Mesendoderm (in vitro differentiated cells): ENCODE data around the gene ARHGEF4.
A peak's percentile ranks its signal among the peaks of the same experiment; 100 is the strongest.

ENCODE experiments used
- DNase-seq: peaks from one replicate; pipeline ENCODE4 v3.0.0; 2013
- H2AK5ac ChIP-seq: 2 replicates; pipeline ENCODE4 v1.6.1; 2013; ENCODE audit warnings: low read length, inconsistent platforms
- H2BK120ac ChIP-seq: 2 replicates; pipeline ENCODE4 v1.6.1; 2013; ENCODE audit warnings: low read depth, mild to moderate bottlenecking, low read length, moderate library complexity, mixed read lengths
- H2BK15ac ChIP-seq: replicated peaks from 2 replicates; pipeline ENCODE4 v1.6.1; 2013; ENCODE audit warnings: low read depth, mild to moderate bottlenecking, moderate library complexity
- H2BK5ac ChIP-seq: 2 replicates; pipeline ENCODE4 v1.6.1; 2013; ENCODE audit warnings: low read length, inconsistent platforms
- H3K18ac ChIP-seq: 2 replicates; pipeline ENCODE4 v1.6.1; 2013; ENCODE audit warnings: mild to moderate bottlenecking, low read length, mixed read lengths
- H3K23ac ChIP-seq: one replicate; pipeline ENCODE4 v1.6.1; 2013; ENCODE audit warnings: low read length
- H3K27ac ChIP-seq: 2 replicates; pipeline ENCODE4 v1.5.1; 2013; ENCODE audit warnings: low read depth, mild to moderate bottlenecking, inconsistent platforms, low read length, moderate library complexity
- H3K27me3 ChIP-seq: 2 replicates; pipeline ENCODE4 v1.6.1; 2013; ENCODE audit warnings: low read length, control low read depth, mild to moderate bottlenecking, inconsistent platforms; ENCODE audit not compliant: insufficient read depth, poor library complexity
- H3K36me3 ChIP-seq: 2 replicates; pipeline ENCODE4 v1.6.1; 2013; ENCODE audit warnings: low read length, inconsistent platforms; ENCODE audit not compliant: control insufficient read depth, insufficient read depth
- H3K4ac ChIP-seq: one replicate; pipeline ENCODE4 v1.6.1; 2013; ENCODE audit warnings: low read depth, mild to moderate bottlenecking, low read length, moderate library complexity
- H3K4me1 ChIP-seq: 2 replicates; pipeline ENCODE4 v1.6.1; 2013; ENCODE audit warnings: low read depth, low read length, inconsistent platforms; ENCODE audit not compliant: control insufficient read depth
- H3K4me2 ChIP-seq: 2 replicates; pipeline ENCODE4 v1.6.1; 2013; ENCODE audit warnings: low read length
- H3K4me3 ChIP-seq: 2 replicates; pipeline ENCODE4 v1.5.1; 2013; ENCODE audit warnings: mild to moderate bottlenecking, low read length
- H3K56ac ChIP-seq: one replicate; pipeline ENCODE4 v1.6.1; 2013; ENCODE audit warnings: low read length
- H3K79me1 ChIP-seq: 2 replicates; pipeline ENCODE4 v1.6.1; 2013; ENCODE audit warnings: low read length, inconsistent platforms
- H3K79me2 ChIP-seq: 2 replicates; pipeline ENCODE4 v1.6.1; 2013; ENCODE audit warnings: mild to moderate bottlenecking, low read length; ENCODE audit not compliant: control insufficient read depth, insufficient read depth
- H3K9ac ChIP-seq: 2 replicates; pipeline ENCODE4 v1.6.1; 2013; ENCODE audit warnings: low read length, inconsistent platforms
- H4K5ac ChIP-seq: one replicate; pipeline ENCODE4 v1.6.1; 2013; ENCODE audit warnings: low read length
- H4K8ac ChIP-seq: one replicate; pipeline ENCODE4 v1.6.1; 2013; ENCODE audit warnings: low read depth, mild to moderate bottlenecking, control low read depth, low read length, moderate library complexity
- WGBS: extraction: QIAGEN DNeasy Blood & Tissue Kit; methylation state at CpG from one replicate; pipeline ENCODE4 v1.1.7; 2013; ENCODE audit warnings: low lambda C conversion rate, missing lambda C conversion rate; ENCODE audit not compliant: insufficient coverage; ENCODE audit errors: extremely low coverage; 5-methylcytosine and 5-hydroxymethylcytosine counted together

ARHGEF4 gene

GRCh38 chr2:131092458-131093005, 255.8 kb downstream of the ARHGEF4 start:
- Histone ChIP-seq H2BK5ac (no peak overlapping the region), H3K4me1 (no peaks in the 10 kb centered on the region), H2BK120ac (no peak overlapping the region), H4K8ac (no peak overlapping the region), H3K79me2 (peaks cover 45% of the 10 kb centered on the region), H3K27me3 (no peaks in the 10 kb centered on the region), H3K4me3 (peak overlapping the region; percentile 86), H3K56ac (peak overlapping the region; percentile 99), H4K5ac (no peak overlapping the region), H2AK5ac (no peak overlapping the region), H3K4me2 (peak overlapping the region; percentile 41), H3K79me1 (peaks cover 1% of the 10 kb centered on the region), H3K4ac (peak overlapping the region; percentile 85), H2BK15ac (no peak overlapping the region), H3K27ac (peak overlapping the region; percentile 99), H3K9ac (peak overlapping the region; percentile 85), H3K36me3 (peaks cover 5% of the 10 kb centered on the region), H3K18ac (peak overlapping the region; percentile 95), H3K23ac (no peak overlapping the region)
- no peak for DNase-seq
- no CpG with 5 or more reads among the region's 26 CpGs for WGBS

- Histone ChIP-seq H3K27ac (peak within 1 kb of the TSS; percentile 99), H4K5ac (no peak within 1 kb of the TSS), H3K18ac (peak within 1 kb of the TSS; percentile 96), H3K23ac (no peak within 1 kb of the TSS), H3K4ac (peak within 1 kb of the TSS; percentile 85), H3K4me2 (peak within 1 kb of the TSS; percentile 41), H2BK15ac (no peak within 1 kb of the TSS), H2AK5ac (no peak within 1 kb of the TSS), H3K36me3 (peaks cover under 1% of the 10 kb centered on the region), H2BK120ac (no peak within 1 kb of the TSS), H3K56ac (peak within 1 kb of the TSS; percentile 99), H3K79me2 (peaks cover 39% of the 10 kb centered on the region), H3K4me3 (peak within 1 kb of the TSS; percentile 86), H3K4me1 (no peaks in the 10 kb centered on the region), H3K79me1 (no peaks in the 10 kb centered on the region), H3K9ac (peak within 1 kb of the TSS; percentile 85), H4K8ac (peak within 1 kb of the TSS; percentile 39), H2BK5ac (no peak within 1 kb of the TSS), H3K27me3 (no peaks in the 10 kb centered on the region)
- DNase-seq = peak; percentile 95
- WGBS = no CpG with 5 or more reads among the region's 107 CpGs
Measured at GRCh38 chr2:131093006-131093695, 256.4 kb downstream of the ARHGEF4 start, which contains the start of gene FAM168B. FAM168B (minus strand) TSS chr2:131093460; CDS start chr2:131082646, 10,814 bp downstream.

GRCh38 chr2:131093696-131094462, 257.2 kb downstream of the ARHGEF4 start:
- 100% methylated on average over 3 of the region's 37 CpGs for WGBS
- Histone ChIP-seq H3K27ac (peak overlapping the region; percentile 70), H3K4me2 (peak overlapping the region; percentile 10), H4K8ac (peak overlapping the region; percentile 39), H2BK120ac (no peak overlapping the region), H3K23ac (no peak overlapping the region), H2AK5ac (no peak overlapping the region), H3K27me3 (no peaks in the 10 kb centered on the region), H3K4me1 (no peaks in the 10 kb centered on the region), H2BK5ac (no peak overlapping the region), H3K56ac (peak overlapping the region; percentile 85), H3K79me1 (no peaks in the 10 kb centered on the region), H3K79me2 (peaks cover 34% of the 10 kb centered on the region), H3K18ac (peak overlapping the region; percentile 96), H3K36me3 (no peaks in the 10 kb centered on the region), H2BK15ac (no peak overlapping the region), H3K9ac (peak overlapping the region; percentile 78), H3K4ac (peak overlapping the region; percentile 41), H3K4me3 (peak overlapping the region; percentile 78), H4K5ac (no peak overlapping the region)
- no peak for DNase-seq

GRCh38 chr2:131094463-131095281, 258.0 kb downstream of the ARHGEF4 start:
- no peaks in the 10 kb centered on the region for H3K27me3 ChIP-seq

More at GRCh38 chr2:131094463-131095281, 258.0 kb downstream of the ARHGEF4 start:
- no peak for DNase-seq
- no peaks in the 10 kb centered on the region for H3K4me1 ChIP-seq
- no peak overlapping the region for H2BK5ac ChIP-seq
- no peak overlapping the region for H4K8ac ChIP-seq
- no peak overlapping the region for H3K4me3 ChIP-seq
- no peaks in the 10 kb centered on the region for H3K36me3 ChIP-seq
- no peak overlapping the region for H3K4me2 ChIP-seq
- H3K79me2 ChIP-seq = peaks cover 29% of the 10 kb centered on the region
- WGBS = no CpG with 5 or more reads among the region's 22 CpGs
- H3K56ac ChIP-seq = no peak overlapping the region
- no peak overlapping the region for H3K4ac ChIP-seq
- no peak overlapping the region for H2AK5ac ChIP-seq
- no peak overlapping the region for H3K18ac ChIP-seq
- H3K23ac ChIP-seq = no peak overlapping the region
- no peak overlapping the region for H2BK120ac ChIP-seq
- H2BK15ac ChIP-seq = no peak overlapping the region
- H3K9ac ChIP-seq = no peak overlapping the region
- no peaks in the 10 kb centered on the region for H3K79me1 ChIP-seq
- no peak overlapping the region for H3K27ac ChIP-seq
- no peak overlapping the region for H4K5ac ChIP-seq
